ENCODE measurements around the gene PXK. TPM values are rescaled to one million over a fixed set of nuclear protein-coding genes. Genes with fewer than 3 reads are reported as not detected.

PXK gene
- total and polyA plus RNA-seq, 7 experiments from 2014 or later, result 17.3 to 38.9 (median 23.1) TPM

DNA sequence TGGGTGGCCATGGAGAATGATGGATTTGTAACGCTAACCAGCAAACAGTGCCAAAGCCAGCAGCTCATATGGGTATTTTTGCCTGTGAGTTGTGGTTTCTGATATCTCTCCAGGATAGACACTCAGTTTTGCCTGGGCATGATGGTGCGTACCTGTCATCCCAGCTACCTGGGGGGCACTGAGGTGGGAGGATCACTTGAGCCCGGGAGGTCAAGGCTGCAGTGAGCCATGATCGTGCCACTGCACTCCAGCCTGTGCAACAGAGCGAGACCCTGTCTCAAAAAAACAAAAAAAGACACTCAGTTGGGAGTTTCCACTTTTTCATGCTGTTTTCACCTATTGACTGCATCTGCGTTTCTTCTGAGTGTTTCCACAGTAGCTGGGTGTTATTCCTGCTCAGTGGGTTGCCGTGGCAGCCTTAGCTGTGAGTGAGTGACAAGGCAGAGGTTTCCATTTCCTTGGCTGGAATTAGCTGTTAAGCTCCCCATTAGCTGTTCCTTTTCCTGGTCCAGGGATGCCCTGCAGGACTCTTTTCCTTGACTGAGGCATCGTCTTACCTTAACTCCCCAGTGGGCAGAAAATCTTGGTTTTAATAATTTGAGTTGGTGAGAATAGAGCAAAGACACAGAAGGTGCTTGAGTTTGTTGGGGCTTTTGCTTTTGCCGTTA is 40.9 kb upstream of the PXK start:
- no peak for ATAC-seq
- POLR2A ChIA-PET, result no interaction called here
- DNase-seq, result no peak
- H3K36me3 ChIP-seq (ENCODE audit: control insufficient read depth in 2 of 3, insufficient read depth in 3 of 3, low read length in 3 of 3), result peaks cover 0 to 3% (median 0%) of the 10 kb centered on the region in 3 experiments
- Mint-ChIP-seq H3K9me3 (peaks cover 0 to 5% (median 0%) of the 10 kb centered on the region in 11 donors), H3K27me3 (no peaks in the 10 kb centered on the region), H3K4me3 (no peak overlapping the region), H3K4me1 (peaks cover 0 to 3% (median 0%) of the 10 kb centered on the region in 7 donors), H3K36me3 (peaks cover 0 to 29% (median 7%) of the 10 kb centered on the region in 5 donors), H3K27ac (no peak overlapping the region)
- CTCF ChIA-PET, result no interaction called here
- no peaks in the 10 kb centered on the region for H3K4me1 ChIP-seq (ENCODE audit: control insufficient read depth in 2 of 2, insufficient read depth in 2 of 2, low read length in 2 of 2)
- no peak overlapping the region for H3K4me3 ChIP-seq (ENCODE audit: low read length)
- no peaks in the 10 kb centered on the region for H3K27me3 ChIP-seq (ENCODE audit: control insufficient read depth in 2 of 2, insufficient read depth in 2 of 2, low read length in 2 of 2)
- H3K9me3 ChIP-seq (ENCODE audit: control insufficient read depth in 2 of 3, low read length in 3 of 3), result no peaks in the 10 kb centered on the region
- H3K27ac ChIP-seq (ENCODE audit: low read depth, low read length), result no peak overlapping the region
- intact Hi-C loops (cut with micrococcal nuclease), result no loop called here

DNA sequence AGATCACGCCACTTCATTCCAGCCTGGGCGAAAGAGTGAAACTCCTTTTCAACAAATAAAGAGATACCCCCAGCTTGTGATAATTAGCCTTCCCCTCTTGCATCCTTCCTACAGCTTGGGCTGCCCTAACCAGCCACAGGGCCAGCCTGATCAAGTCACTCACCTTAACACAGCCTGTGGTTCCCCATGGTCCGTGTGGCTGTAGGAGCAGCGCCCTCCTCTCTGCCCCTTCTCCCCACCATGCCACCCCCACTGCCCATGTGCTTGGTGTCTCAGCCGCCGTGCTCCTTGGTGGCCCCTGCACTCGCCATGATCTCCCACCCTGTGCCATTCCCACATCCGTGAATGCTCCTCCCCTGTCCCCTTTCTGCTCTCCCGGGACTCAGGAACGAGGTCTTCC is 39.8 kb upstream of the PXK start:
- Histone ChIP-seq H3K9me3 (ENCODE audit: control insufficient read depth in 2 of 3, low read length in 3 of 3) (no peaks in the 10 kb centered on the region), H3K4me1 (ENCODE audit: control insufficient read depth in 2 of 2, insufficient read depth in 2 of 2, low read length in 2 of 2) (no peaks in the 10 kb centered on the region), H3K36me3 (ENCODE audit: control insufficient read depth in 2 of 3, insufficient read depth in 3 of 3, low read length in 3 of 3) (peaks cover 0 to 3% (median 0%) of the 10 kb centered on the region in 3 experiments), H3K27ac (ENCODE audit: low read depth, low read length) (no peak overlapping the region), H3K27me3 (ENCODE audit: control insufficient read depth in 2 of 2, insufficient read depth in 2 of 2, low read length in 2 of 2) (no peaks in the 10 kb centered on the region), H3K4me3 (ENCODE audit: low read length) (no peak overlapping the region)
- ChIA-PET CTCF (interaction anchor here (1.1 kb wide), 1 partner anchor 14 kb away, joined by 3 read pairs; the partner anchor contains the start of genes HTD2 and RPP14), POLR2A (no interaction called here)
- H3K27me3 Mint-ChIP-seq, result no peaks in the 10 kb centered on the region
- peaks cover 0 to 3% (median 0%) of the 10 kb centered on the region in 7 donors for H3K4me1 Mint-ChIP-seq
- DNase-seq, result no peak
- no peak overlapping the region for H3K4me3 Mint-ChIP-seq
- no peak for ATAC-seq
- H3K27ac Mint-ChIP-seq, result peak overlapping the region in 1 of 9 donors; percentile 22
- H3K9me3 Mint-ChIP-seq, result peaks cover 0 to 5% (median 0%) of the 10 kb centered on the region in 11 donors
- intact Hi-C loops (cut with micrococcal nuclease), result no loop called here
- H3K36me3 Mint-ChIP-seq, result peaks cover 0 to 24% (median 7%) of the 10 kb centered on the region in 5 donors

GRCh38 chr3:58293516-58293915 is 39.2 kb upstream of the PXK start:
- no peak for DNase-seq

GRCh38 chr3:58296269-58296668 is 36.4 kb upstream of the PXK start:
- Histone ChIP-seq H3K4me3 (ENCODE audit: low read length) (no peak overlapping the region), H3K27ac (ENCODE audit: low read depth, low read length) (no peak overlapping the region), H3K4me1 (ENCODE audit: control insufficient read depth in 2 of 2, insufficient read depth in 2 of 2, low read length in 2 of 2) (no peaks in the 10 kb centered on the region), H3K36me3 (ENCODE audit: control insufficient read depth in 2 of 3, insufficient read depth in 3 of 3, low read length in 3 of 3) (peaks cover 0 to 3% (median 0%) of the 10 kb centered on the region in 3 experiments), H3K27me3 (ENCODE audit: control insufficient read depth in 2 of 2, insufficient read depth in 2 of 2, low read length in 2 of 2) (no peaks in the 10 kb centered on the region), H3K9me3 (ENCODE audit: control insufficient read depth in 2 of 3, low read length in 3 of 3) (no peaks in the 10 kb centered on the region)
- intact Hi-C loops (cut with micrococcal nuclease), result no loop called here
- Mint-ChIP-seq H3K4me3 (no peak overlapping the region), H3K4me1 (peaks cover 0 to 3% (median 0%) of the 10 kb centered on the region in 7 donors), H3K27ac (no peak overlapping the region), H3K36me3 (peaks cover 0 to 14% (median 4%) of the 10 kb centered on the region in 5 donors), H3K27me3 (peaks cover 16 to 24% (median 16%) of the 10 kb centered on the region in 5 donors), H3K9me3 (peaks cover 0 to 11% (median under 1%) of the 10 kb centered on the region in 11 donors)
- POLR2A ChIA-PET, result no interaction called here
- CTCF ChIA-PET, result no interaction called here
- DNase-seq (no peak), ATAC-seq (no peak)

More at GRCh38 chr3:58293516-58293915, 39.2 kb upstream of the PXK start:
- H3K27ac Mint-ChIP-seq, result no peak overlapping the region
- intact Hi-C loops (cut with micrococcal nuclease), result no loop called here
- POLR2A ChIA-PET, result no interaction called here
- H3K9me3 Mint-ChIP-seq, result peaks cover 0 to 5% (median 0%) of the 10 kb centered on the region in 11 donors
- H3K4me1 Mint-ChIP-seq, result peaks cover 0 to 3% (median 0%) of the 10 kb centered on the region in 7 donors
- Histone ChIP-seq H3K4me1 (ENCODE audit: control insufficient read depth in 2 of 2, insufficient read depth in 2 of 2, low read length in 2 of 2) (no peaks in the 10 kb centered on the region), H3K36me3 (ENCODE audit: control insufficient read depth in 2 of 3, insufficient read depth in 3 of 3, low read length in 3 of 3) (peaks cover 0 to 3% (median 0%) of the 10 kb centered on the region in 3 experiments), H3K27ac (ENCODE audit: low read depth, low read length) (no peak overlapping the region), H3K9me3 (ENCODE audit: control insufficient read depth in 2 of 3, low read length in 3 of 3) (no peaks in the 10 kb centered on the region), H3K27me3 (ENCODE audit: control insufficient read depth in 2 of 2, insufficient read depth in 2 of 2, low read length in 2 of 2) (no peaks in the 10 kb centered on the region), H3K4me3 (ENCODE audit: low read length) (no peak overlapping the region)
- H3K36me3 Mint-ChIP-seq, result peaks cover 0 to 18% (median 7%) of the 10 kb centered on the region in 5 donors
- H3K27me3 Mint-ChIP-seq, result peaks cover 0 to 4% (median 3%) of the 10 kb centered on the region in 5 donors
- ATAC-seq, result no peak
- CTCF ChIA-PET, result interaction anchor here (0.8 to 1.1 kb wide), 2 partner anchors 13 to 572 kb away, joined by 3 read pairs; partner anchors contain the start of genes HTD2 and RPP14
- H3K4me3 Mint-ChIP-seq, result no peak overlapping the region

DNA sequence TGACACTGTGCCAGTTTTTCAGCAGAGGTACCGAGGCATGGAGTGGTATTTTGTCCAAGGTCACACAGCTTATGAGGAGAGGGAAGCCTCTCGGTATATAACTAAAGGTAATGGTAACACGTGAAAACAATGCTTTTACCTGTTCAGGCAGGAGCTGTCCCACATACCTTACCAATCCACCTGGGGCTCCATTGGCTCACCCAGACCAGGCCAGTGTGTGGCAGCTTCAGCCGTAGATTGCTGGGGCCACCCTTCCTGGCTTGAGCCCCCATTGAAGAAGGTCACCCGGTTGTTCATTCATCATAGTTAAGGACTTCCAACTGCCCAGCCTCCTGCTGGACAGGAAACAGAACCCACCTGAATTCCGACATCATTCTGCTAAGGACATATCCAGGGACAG is 35.8 kb upstream of the PXK start:
- no peak for ATAC-seq
- H3K9me3 ChIP-seq (ENCODE audit: control insufficient read depth in 2 of 3, low read length in 3 of 3), result no peaks in the 10 kb centered on the region
- H3K9me3 Mint-ChIP-seq, result peaks cover 0 to 11% (median 3%) of the 10 kb centered on the region in 11 donors
- peaks cover 0 to 13% (median 3%) of the 10 kb centered on the region in 5 donors for H3K36me3 Mint-ChIP-seq
- no peaks in the 10 kb centered on the region for H3K4me1 ChIP-seq (ENCODE audit: control insufficient read depth in 2 of 2, insufficient read depth in 2 of 2, low read length in 2 of 2)
- ChIA-PET CTCF (no interaction called here), POLR2A (no interaction called here)
- H3K4me3 Mint-ChIP-seq, result no peak overlapping the region
- intact Hi-C loops (cut with micrococcal nuclease), result no loop called here
- no peak overlapping the region for H3K27ac Mint-ChIP-seq
- no peak overlapping the region for H3K27ac ChIP-seq (ENCODE audit: low read depth, low read length)
- H3K4me1 Mint-ChIP-seq, result peaks cover 0 to 3% (median 0%) of the 10 kb centered on the region in 7 donors
- H3K36me3 ChIP-seq (ENCODE audit: control insufficient read depth in 2 of 3, insufficient read depth in 3 of 3, low read length in 3 of 3), result peaks cover 0 to 3% (median 0%) of the 10 kb centered on the region in 3 experiments
- no peak for DNase-seq
- no peaks in the 10 kb centered on the region for H3K27me3 ChIP-seq (ENCODE audit: control insufficient read depth in 2 of 2, insufficient read depth in 2 of 2, low read length in 2 of 2)
- H3K4me3 ChIP-seq (ENCODE audit: low read length), result no peak overlapping the region
- peaks cover 19 to 28% (median 20%) of the 10 kb centered on the region in 5 donors for H3K27me3 Mint-ChIP-seq

- intact Hi-C loops (cut with micrococcal nuclease), result no loop called here
- H3K27ac Mint-ChIP-seq, result no peak overlapping the region
- ATAC-seq, result no peak
- peaks cover 20 to 28% (median 25%) of the 10 kb centered on the region in 5 donors for H3K27me3 Mint-ChIP-seq
- peaks cover 0 to 1% (median 0%) of the 10 kb centered on the region in 7 donors for H3K4me1 Mint-ChIP-seq
- H3K9me3 Mint-ChIP-seq, result peaks cover 0 to 12% (median 4%) of the 10 kb centered on the region in 11 donors
- DNase-seq, result no peak
- H3K4me1 ChIP-seq (ENCODE audit: control insufficient read depth in 2 of 2, insufficient read depth in 2 of 2, low read length in 2 of 2), result no peaks in the 10 kb centered on the region
- POLR2A ChIA-PET, result no interaction called here
- CTCF ChIA-PET, result no interaction called here
- H3K9me3 ChIP-seq (ENCODE audit: control insufficient read depth in 2 of 3, low read length in 3 of 3), result no peaks in the 10 kb centered on the region
- peaks cover 0 to 3% (median 0%) of the 10 kb centered on the region in 3 experiments for H3K36me3 ChIP-seq (ENCODE audit: control insufficient read depth in 2 of 3, insufficient read depth in 3 of 3, low read length in 3 of 3)
- H3K4me3 ChIP-seq (ENCODE audit: low read length), result no peak overlapping the region
- H3K27me3 ChIP-seq (ENCODE audit: control insufficient read depth in 2 of 2, insufficient read depth in 2 of 2, low read length in 2 of 2), result no peaks in the 10 kb centered on the region
- no peak overlapping the region for H3K27ac ChIP-seq (ENCODE audit: low read depth, low read length)
- H3K36me3 Mint-ChIP-seq, result peaks cover 0 to 9% (median 3%) of the 10 kb centered on the region in 5 donors
- no peak overlapping the region for H3K4me3 Mint-ChIP-seq
Measured at GRCh38 chr3:58298190-58298589, 34.5 kb upstream of the PXK start.

Data from naive thymus-derived CD4-positive, alpha-beta T cell (primary cell).